Measurements from ENCODE around the gene PIK3IP1.
"Not testable (repeated sequence)": the region's sequence is repeated elsewhere in the genome, so short reads cannot be mapped to it uniquely, and the experiment has no call there.

PIK3IP1 gene

DNA sequence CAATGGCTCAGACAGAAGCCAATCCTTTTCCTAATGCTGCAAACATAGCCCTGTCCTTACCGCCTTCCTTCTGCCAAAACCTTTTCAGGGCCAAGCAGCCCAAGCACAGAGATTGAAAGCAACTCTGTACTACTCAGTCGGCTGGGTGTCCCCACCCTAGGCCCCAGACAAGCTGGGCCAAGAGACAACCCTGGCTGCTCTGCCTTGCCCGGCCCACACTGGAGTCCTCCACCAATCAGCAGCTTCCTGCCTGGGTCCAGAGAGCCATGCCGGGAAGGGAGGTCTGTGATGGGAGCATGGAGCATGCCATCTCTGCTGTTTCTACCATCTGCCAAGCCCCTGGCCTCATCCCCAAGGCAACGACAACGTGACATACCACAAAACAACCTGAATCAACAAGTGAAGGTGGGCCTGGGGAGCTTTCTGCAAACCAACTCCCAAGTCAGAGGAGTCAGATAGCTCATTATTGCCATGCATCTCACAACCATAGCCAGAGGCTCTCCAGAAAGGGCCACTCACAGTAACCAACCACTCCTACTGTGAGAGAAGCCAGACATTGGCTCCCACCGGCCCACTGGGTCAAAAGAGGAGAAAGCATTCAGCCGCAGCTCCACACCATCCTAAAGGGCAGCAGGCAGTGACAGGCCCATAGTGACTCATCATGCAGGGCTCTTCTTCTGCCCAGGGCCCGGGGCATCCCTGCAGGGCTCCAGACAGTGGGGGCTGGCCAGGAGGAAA is 35.7 kb upstream of the PIK3IP1 start:
- Mint-ChIP-seq H3K27me3 (no peaks in the 10 kb centered on the region), H3K27ac (no peak overlapping the region), H3K9me3 (no peaks in the 10 kb centered on the region), H3K4me3 (no peak overlapping the region), H3K36me3 (ENCODE audit: low read depth) (peaks cover 98% of the 10 kb centered on the region), H3K4me1 (ENCODE audit: low read depth) (peaks cover 10% of the 10 kb centered on the region)
- intact Hi-C loops (cut with micrococcal nuclease) = no loop called here

DNA sequence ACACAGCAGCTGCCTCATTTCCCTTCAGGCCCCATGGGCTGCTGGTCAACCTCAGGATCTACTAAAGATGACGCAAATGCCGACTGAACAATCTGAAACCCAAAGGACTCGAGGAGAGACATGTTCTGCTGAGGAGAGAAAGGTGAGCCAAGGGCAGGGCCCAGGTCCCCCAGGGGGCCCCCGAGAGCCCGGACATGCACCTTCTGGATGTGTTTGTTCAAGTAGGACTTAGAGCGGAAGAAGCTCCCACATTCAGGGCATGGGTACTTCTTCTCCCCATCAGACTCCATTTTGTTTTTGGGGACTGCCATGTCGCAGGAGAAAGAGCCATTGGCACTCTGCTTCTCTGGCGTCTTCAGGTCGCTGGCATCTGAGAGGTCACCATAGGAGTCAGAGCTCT is 34.6 kb upstream of the PIK3IP1 start:
- Mint-ChIP-seq H3K27me3 (no peaks in the 10 kb centered on the region), H3K27ac (no peak overlapping the region), H3K4me3 (no peak overlapping the region), H3K36me3 (ENCODE audit: low read depth) (peaks cover 87% of the 10 kb centered on the region), H3K9me3 (no peaks in the 10 kb centered on the region), H3K4me1 (ENCODE audit: low read depth) (peaks cover 10% of the 10 kb centered on the region)
- intact Hi-C loops (cut with micrococcal nuclease) = no loop called here

DNA sequence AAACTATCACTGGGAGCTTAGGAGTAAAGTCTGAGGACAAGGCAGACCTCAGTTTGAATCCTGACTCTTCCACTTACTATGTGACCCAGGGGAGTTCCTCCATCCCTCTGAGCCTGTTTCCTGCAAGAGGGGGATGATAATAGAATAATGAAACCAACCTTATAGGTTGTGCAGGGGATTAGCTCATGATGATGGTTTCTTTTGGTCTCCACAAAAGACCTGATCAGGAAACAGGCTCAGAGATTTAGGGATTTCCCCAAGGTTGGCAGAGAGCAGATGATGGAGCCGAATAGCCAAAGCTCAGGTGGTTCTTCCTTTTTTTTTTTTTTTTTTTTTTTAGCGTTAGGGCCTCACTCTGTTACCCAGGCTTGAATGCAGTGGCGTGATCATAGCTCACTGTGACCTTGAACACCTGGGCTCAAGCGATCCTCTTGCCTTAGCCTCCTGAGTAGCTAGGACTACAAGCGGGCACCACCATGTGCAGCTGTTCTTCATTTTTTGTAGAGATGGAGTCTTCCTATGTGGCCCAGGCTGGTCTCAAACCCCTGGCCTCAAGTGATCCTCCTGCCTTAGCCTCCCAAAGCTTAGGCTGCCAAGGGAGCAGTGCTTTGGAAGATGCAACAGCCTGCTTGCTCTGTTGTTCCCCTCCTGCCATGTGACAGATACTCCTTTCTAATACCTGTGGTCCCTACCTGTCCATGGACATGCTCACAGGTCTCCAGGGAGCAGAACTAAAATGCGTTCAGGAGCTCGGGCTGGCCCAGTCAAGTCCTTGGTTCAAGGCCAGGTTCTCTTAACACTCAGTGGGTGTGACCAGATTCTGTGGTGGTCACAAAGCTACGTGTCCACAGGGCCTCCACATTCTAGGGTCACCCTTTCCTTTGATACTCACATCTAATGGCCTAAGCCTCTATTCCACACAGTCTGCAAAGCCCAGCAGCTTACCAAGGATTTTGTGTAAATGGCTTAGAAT is 31.6 kb upstream of the PIK3IP1 start:
- H3K27ac Mint-ChIP-seq = no peak overlapping the region
- peaks cover 57% of the 10 kb centered on the region for H3K36me3 Mint-ChIP-seq (ENCODE audit: low read depth)
- intact Hi-C loops (cut with micrococcal nuclease) = no loop called here
- no peak overlapping the region for H3K4me3 Mint-ChIP-seq
- H3K9me3 Mint-ChIP-seq = no peaks in the 10 kb centered on the region
- peaks cover 10% of the 10 kb centered on the region for H3K4me1 Mint-ChIP-seq (ENCODE audit: low read depth)
- H3K27me3 Mint-ChIP-seq = no peaks in the 10 kb centered on the region

DNA sequence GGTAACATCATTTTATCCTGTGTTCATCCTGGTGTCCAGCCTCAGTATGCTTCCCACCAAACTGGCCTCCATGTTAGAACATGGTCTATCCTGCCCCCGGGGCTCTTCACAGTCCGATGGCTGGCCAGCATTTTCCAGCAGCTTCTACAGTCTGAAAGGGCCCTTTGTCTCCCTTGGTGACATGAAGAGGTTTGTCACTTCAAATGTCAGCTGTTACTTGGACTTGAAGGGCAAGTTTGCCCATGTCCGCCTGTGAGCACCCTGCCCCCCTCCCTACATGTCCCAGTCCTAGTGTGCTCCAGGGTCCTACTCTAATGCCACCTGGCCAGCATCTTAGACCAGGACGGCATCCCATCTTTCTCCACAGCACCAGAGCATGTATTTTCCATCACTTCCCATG is 29.1 kb upstream of the PIK3IP1 start:
- Mint-ChIP-seq H3K9me3 (no peaks in the 10 kb centered on the region), H3K27ac (no peak overlapping the region), H3K27me3 (no peaks in the 10 kb centered on the region), H3K36me3 (ENCODE audit: low read depth) (peaks cover 32% of the 10 kb centered on the region), H3K4me3 (no peak overlapping the region), H3K4me1 (ENCODE audit: low read depth) (peaks cover 10% of the 10 kb centered on the region)
- intact Hi-C loops (cut with micrococcal nuclease) = no loop called here

DNA sequence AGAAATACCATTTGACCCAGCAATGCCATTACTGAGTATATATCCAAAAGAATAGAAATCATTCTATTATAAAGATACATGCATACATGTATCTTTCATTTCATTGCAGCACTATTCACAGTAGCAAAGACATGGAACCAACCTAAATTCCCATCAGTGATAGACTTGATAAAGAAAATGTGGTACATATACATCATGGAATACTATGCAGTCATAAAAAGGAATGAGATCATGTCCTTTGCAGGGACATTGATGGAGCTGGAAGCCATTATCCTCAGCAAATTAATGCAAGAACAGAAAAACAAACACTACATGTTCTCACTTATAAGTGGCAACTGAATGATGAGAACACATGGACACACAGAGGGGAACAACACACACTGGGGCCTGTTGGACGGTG is 21.9 kb upstream of the PIK3IP1 start:
- intact Hi-C loops (cut with micrococcal nuclease); H3K27ac Mint-ChIP-seq; H3K27me3 Mint-ChIP-seq; H3K4me1 Mint-ChIP-seq (ENCODE audit: low read depth); H3K36me3 Mint-ChIP-seq (ENCODE audit: low read depth); H3K4me3 Mint-ChIP-seq: not testable (repeated sequence)
- H3K9me3 Mint-ChIP-seq = peaks cover 15% of the 10 kb centered on the region

DNA sequence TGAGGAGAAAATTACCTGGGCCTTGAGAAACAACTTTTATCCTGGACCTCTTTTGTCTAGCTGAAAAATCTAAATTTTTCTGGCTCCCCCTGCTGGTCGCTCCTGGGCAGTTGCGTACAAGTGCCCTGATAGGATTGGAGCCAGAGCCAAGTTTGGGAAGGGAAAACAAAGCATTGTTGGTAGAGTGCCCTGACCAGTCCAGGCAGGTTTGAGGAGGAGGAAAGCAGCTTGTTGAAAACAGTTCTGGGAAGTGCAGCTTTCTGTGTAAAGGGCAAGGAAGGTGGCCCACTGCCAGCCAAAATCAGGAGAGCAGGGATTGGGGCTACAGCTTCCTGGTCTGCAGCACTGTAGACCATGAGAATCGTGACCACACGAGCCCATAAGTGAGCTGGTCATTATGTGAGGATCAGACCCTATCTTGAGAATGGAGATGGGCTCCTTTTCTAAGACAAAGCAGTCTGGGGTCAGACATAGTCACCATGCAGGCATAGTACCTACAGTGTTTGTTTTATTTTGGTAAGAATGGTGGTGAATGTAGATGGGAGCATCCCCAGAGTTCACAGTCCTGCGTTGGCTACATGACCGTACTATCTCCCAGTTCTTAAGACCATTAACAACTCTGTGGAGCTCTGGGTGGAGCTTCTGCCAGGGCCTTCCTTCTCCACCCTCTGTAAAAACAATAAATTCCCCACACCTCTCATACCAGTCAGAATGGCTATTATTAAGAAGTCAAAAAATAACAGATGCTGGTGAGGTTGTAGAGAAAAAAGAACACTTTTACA is 21.3 kb upstream of the PIK3IP1 start:
- intact Hi-C loops (cut with micrococcal nuclease) = no loop called here
- peaks cover 2% of the 10 kb centered on the region for H3K27me3 Mint-ChIP-seq
- no peak overlapping the region for H3K4me3 Mint-ChIP-seq
- peaks cover 15% of the 10 kb centered on the region for H3K9me3 Mint-ChIP-seq
- peaks cover 6% of the 10 kb centered on the region for H3K4me1 Mint-ChIP-seq (ENCODE audit: low read depth)
- H3K27ac Mint-ChIP-seq = peak overlapping the region; percentile 19
- no peaks in the 10 kb centered on the region for H3K36me3 Mint-ChIP-seq (ENCODE audit: low read depth)

DNA sequence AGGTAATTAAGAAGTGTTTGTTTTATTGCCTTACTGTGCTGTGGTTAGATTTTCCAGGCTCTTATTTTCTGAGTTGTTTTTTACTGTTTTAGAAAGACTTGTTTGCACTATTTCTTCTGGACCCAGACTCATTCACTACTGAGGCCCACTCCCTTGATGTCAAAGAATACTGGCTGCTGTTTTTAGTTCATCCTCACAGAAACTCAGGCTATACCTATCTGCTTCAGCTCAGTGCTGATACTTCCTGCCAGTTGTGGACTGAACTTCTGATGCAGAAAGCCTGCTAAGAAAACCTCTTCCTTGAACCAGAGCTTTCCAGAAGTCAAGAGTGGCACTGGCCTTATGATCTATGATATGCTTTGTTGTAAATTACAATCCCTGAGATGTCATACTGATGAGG is 15.9 kb upstream of the PIK3IP1 start:
- Mint-ChIP-seq H3K9me3 (no peaks in the 10 kb centered on the region), H3K4me3 (no peak overlapping the region), H3K27me3 (peaks cover 2% of the 10 kb centered on the region), H3K27ac (no peak overlapping the region), H3K4me1 (ENCODE audit: low read depth) (peaks cover 1% of the 10 kb centered on the region), H3K36me3 (ENCODE audit: low read depth) (no peaks in the 10 kb centered on the region)
- intact Hi-C loops (cut with micrococcal nuclease) = no loop called here

DNA sequence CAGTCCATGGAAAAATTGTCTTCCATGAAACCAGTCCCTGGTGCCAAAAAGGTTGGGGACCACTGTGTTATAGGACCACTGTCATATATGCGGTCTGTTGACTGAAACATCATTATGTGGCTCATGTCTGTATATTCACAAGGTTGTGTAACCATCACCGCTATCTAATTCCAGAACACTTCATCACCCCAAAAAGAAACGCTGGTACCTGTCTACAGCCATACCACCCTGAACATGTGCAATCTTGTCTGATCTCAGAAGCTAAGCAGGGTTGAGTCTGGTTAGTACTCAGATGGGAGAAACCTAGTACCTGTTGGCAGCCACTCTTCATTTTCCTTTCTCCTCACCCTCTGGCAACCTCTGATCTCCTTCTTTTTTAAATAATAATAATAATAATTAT is 12.9 kb upstream of the PIK3IP1 start:
- Mint-ChIP-seq H3K36me3 (ENCODE audit: low read depth) (no peaks in the 10 kb centered on the region), H3K4me3 (no peak overlapping the region), H3K9me3 (no peaks in the 10 kb centered on the region), H3K27me3 (peaks cover 2% of the 10 kb centered on the region), H3K4me1 (ENCODE audit: low read depth) (no peaks in the 10 kb centered on the region), H3K27ac (no peak overlapping the region)
- intact Hi-C loops (cut with micrococcal nuclease) = no loop called here

DNA sequence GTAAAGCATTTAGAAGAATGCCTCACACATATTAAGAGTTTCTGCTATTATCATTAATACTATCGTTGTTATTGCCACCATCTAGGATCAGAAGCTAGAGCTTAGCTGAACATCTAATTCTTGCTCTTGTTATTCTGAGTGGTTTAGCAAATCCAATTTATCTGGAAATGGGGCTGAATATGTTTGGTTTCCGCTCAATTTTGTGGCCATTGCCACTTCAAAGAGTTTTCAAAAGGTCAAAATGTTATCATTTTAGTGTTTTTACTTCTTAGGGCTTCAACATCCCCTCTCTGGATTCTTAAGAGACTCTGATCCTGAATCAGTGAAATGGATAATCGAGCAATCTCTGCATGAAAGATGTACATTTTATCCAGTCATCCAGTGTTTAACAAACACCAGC is 10.2 kb upstream of the PIK3IP1 start:
- H3K9me3 Mint-ChIP-seq = no peaks in the 10 kb centered on the region
- H3K36me3 Mint-ChIP-seq (ENCODE audit: low read depth) = no peaks in the 10 kb centered on the region
- no peak overlapping the region for H3K4me3 Mint-ChIP-seq
- H3K27me3 Mint-ChIP-seq = peaks cover 2% of the 10 kb centered on the region
- no peaks in the 10 kb centered on the region for H3K4me1 Mint-ChIP-seq (ENCODE audit: low read depth)
- H3K27ac Mint-ChIP-seq = no peak overlapping the region
- intact Hi-C loops (cut with micrococcal nuclease) = no loop called here

DNA sequence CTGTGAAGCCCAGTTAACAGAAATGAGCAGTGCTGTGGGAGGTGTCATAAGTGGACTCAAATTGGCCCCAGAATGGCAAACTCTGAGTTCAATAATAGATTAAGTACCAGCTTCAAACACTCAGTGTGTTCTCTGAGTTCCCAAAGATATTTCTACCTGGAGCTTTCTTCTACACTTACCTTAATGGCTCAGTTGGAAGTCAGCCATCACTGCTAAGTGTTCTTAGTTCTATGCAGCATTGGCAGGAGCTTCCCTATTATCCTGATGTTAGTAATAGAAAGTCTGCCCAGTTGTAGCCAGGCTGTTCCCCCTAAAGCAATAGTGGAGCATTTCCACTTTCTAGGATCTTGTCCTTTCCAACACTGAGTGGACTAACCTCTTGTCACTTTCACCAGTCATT is 9.7 kb upstream of the PIK3IP1 start:
- Mint-ChIP-seq H3K4me3 (no peak overlapping the region), H3K4me1 (ENCODE audit: low read depth) (peaks cover 3% of the 10 kb centered on the region), H3K27ac (no peak overlapping the region), H3K9me3 (no peaks in the 10 kb centered on the region), H3K36me3 (ENCODE audit: low read depth) (no peaks in the 10 kb centered on the region), H3K27me3 (peaks cover 2% of the 10 kb centered on the region)
- intact Hi-C loops (cut with micrococcal nuclease) = no loop called here

DNA sequence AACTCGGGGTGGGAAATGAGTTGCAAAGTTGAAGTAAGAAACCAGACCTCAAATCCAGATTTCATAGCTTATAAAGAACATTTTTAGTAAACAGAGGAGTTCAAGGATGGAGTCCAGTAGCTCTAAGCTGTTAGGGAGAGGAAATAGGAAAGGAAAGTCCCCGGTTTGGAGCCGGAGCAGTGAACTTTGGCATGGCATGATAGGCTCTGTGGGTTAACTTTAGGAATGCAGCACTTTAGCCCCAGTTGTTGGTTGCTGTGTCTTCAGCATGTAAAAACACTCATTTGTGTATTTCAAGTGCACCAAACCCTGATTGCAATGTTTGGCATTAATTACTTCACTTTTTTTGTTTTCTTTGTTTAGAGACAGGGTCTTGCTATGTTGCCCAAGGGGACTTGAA is 8.6 kb upstream of the PIK3IP1 start:
- Mint-ChIP-seq H3K4me1 (ENCODE audit: low read depth) (peaks cover 14% of the 10 kb centered on the region), H3K4me3 (no peak overlapping the region), H3K27ac (no peak overlapping the region)

DNA sequence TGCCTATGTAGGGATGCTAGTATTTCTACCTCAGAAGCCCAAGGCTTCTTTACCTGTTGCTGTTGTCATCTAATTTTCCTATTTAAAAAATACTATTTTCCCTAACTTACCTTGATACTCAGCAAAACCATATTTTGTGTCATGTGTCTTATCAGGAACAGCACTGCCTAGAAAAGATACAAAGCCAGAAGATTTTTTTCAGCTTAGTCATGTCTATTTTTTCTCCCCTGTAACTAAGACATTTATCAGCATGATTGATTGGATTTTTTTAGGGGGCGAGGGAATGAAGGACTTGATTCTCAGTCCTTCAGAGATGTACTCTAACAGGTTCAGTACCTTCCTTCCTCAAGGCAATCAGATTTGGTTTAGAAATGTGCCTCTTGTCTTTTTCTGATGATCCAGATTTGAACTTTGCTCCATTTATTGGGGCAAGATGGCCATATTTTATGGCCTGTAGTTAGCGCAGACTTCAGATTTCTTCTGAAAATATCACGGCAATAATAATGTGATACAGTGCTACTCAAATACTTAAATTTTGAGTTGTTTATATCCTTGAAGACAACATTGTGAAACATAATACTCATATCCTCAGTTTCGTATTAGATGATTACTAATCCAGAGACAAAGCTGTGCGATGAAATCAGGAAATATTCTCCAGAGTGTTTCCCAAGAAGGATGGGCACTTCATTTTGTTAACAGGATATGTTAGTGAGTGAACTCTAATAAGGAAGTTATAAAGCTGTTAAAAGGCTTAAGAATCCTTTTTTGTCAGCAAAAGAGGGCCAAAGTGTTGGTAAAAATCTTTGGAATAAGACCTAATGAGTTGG is 3.8 kb upstream of the PIK3IP1 start:
- intact Hi-C loops (cut with micrococcal nuclease) = loop anchor here (10.0 kb wide), 1 partner anchor 189 kb away; the partner anchor contains the start of gene EIF4ENIF1
- Mint-ChIP-seq H3K4me3 (peak overlapping the region; percentile 6), H3K9me3 (no peaks in the 10 kb centered on the region), H3K27me3 (no peaks in the 10 kb centered on the region), H3K27ac (peak overlapping the region; percentile 79), H3K4me1 (ENCODE audit: low read depth) (peaks cover 51% of the 10 kb centered on the region), H3K36me3 (ENCODE audit: low read depth) (peaks cover 15% of the 10 kb centered on the region)

More for the DNA sequence above, 8.6 kb upstream of the PIK3IP1 start:
- Mint-ChIP-seq H3K27me3 (no peaks in the 10 kb centered on the region), H3K36me3 (ENCODE audit: low read depth) (no peaks in the 10 kb centered on the region), H3K9me3 (no peaks in the 10 kb centered on the region)
- intact Hi-C loops (cut with micrococcal nuclease) = no loop called here

DNA sequence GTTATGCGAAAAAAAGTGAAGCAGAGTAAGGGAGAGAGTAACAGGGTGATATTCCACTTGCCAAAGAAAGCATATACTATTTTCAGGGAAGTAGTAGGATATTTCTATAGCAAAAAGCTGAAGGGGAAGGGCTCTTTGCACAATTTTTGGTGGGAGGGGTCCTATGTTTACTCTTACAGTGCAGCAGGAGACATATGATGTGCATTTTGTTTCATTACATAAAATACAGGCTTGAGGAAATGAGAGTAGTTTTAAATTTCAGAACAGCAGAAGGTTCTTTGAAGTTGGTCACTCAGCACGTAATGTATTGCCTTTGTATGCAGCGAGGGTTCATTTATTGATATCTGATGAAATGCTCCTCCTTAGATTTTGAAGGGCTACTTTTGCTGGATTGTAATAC is 3.1 kb upstream of the PIK3IP1 start:
- H3K27ac Mint-ChIP-seq = peak overlapping the region; percentile 79
- peaks cover 54% of the 10 kb centered on the region for H3K4me1 Mint-ChIP-seq (ENCODE audit: low read depth)
- no peaks in the 10 kb centered on the region for H3K27me3 Mint-ChIP-seq
- no peak overlapping the region for H3K4me3 Mint-ChIP-seq
- no peaks in the 10 kb centered on the region for H3K9me3 Mint-ChIP-seq
- H3K36me3 Mint-ChIP-seq (ENCODE audit: low read depth) = peaks cover 22% of the 10 kb centered on the region
- intact Hi-C loops (cut with micrococcal nuclease) = loop anchor here (10.0 kb wide), 1 partner anchor 189 kb away; the partner anchor contains the start of gene EIF4ENIF1

Measured in dendritic cell treated with granulocyte-macrophage colony-stimulating factor and Interleukin-4, amounts not matched to agents 40 ng/mL and 50 ng/mL, for 4 days (primary cell).